MM.1S (cell line): ENCODE measurements around the gene NOP10.

Experiments
- DNase-seq: peaks from one replicate; pipeline ENCODE4 v3.0.0-alpha.2; 2015
- H2AFZ ChIP-seq: fragments of 300-600 bp; sonication (generic); 2 replicates; pipeline ENCODE4 v1.6.0; 2016; ENCODE audit warnings: antibody characterized with exemption, low read length
- H3F3A ChIP-seq: fragments of 300-600 bp; sonication (generic); 2 replicates; pipeline ENCODE4 v1.6.1; 2016; ENCODE audit warnings: mild to moderate bottlenecking, antibody characterized with exemption, low read length, moderate library complexity, mixed read lengths; ENCODE audit not compliant: insufficient read depth
- H3K27ac ChIP-seq: fragments of 300-600 bp; sonication (generic); 2 replicates; pipeline ENCODE4 v1.5.1; 2016; ENCODE audit warnings: mild to moderate bottlenecking, low read length
- H3K27me3 ChIP-seq: fragments of 300-600 bp; sonication (generic); replicated peaks from 2 replicates; pipeline ENCODE4 v1.6.0; 2016; ENCODE audit warnings: low read length; ENCODE audit not compliant: insufficient read depth
- H3K36me3 ChIP-seq: fragments of 300-600 bp; sonication (generic); replicated peaks from 2 replicates; pipeline ENCODE4 v1.6.1; 2016; ENCODE audit warnings: mild to moderate bottlenecking, low read length, mixed read lengths; ENCODE audit not compliant: insufficient read depth
- H3K4me1 ChIP-seq: fragments of 300-600 bp; sonication (generic); 2 replicates; pipeline ENCODE4 v1.6.1; 2016; ENCODE audit warnings: low read length, mixed read lengths
- H3K4me2 ChIP-seq: fragments of 300-600 bp; sonication (generic); 2 replicates; pipeline ENCODE4 v1.6.0; 2016; ENCODE audit warnings: low read depth, low read length
- H3K4me3 ChIP-seq: fragments of 300-600 bp; sonication (generic); 2 replicates; pipeline ENCODE4 v1.5.1; 2016; ENCODE audit warnings: low read length, mixed read lengths
- H3K79me2 ChIP-seq: fragments of 300-600 bp; sonication (generic); 2 replicates; pipeline ENCODE4 v1.6.1; 2016; ENCODE audit warnings: mixed run types, low read length, mixed read lengths
- H3K9ac ChIP-seq: fragments of 300-600 bp; sonication (generic); 2 replicates; pipeline ENCODE4 v1.6.1; 2016; ENCODE audit warnings: low read length, mixed read lengths
- H3K9me2 ChIP-seq: fragments of 300-600 bp; sonication (generic); replicated peaks from 2 replicates; pipeline ENCODE4 v1.6.1; 2016; ENCODE audit warnings: mild to moderate bottlenecking, low read length, mixed read lengths; ENCODE audit not compliant: insufficient read depth
- H3K9me3 ChIP-seq: fragments of 300-600 bp; sonication (generic); replicated peaks from 2 replicates; pipeline ENCODE4 v1.6.1; 2016; ENCODE audit warnings: mild to moderate bottlenecking, low read length, mixed read lengths; ENCODE audit not compliant: insufficient read depth
- H4K20me1 ChIP-seq: fragments of 300-600 bp; sonication (generic); 2 replicates; pipeline ENCODE4 v1.6.1; 2016; ENCODE audit warnings: mild to moderate bottlenecking, low read length, moderate library complexity, mixed read lengths; ENCODE audit not compliant: insufficient read depth
- CTCF ChIP-seq: fragments of 300-600 bp; sonication (generic); IDR thresholded peaks from 2 replicates; pipeline ENCODE4 v1.5.1; 2016; ENCODE audit warnings: antibody characterized with exemption, low read length, mixed read lengths
- EZH2 ChIP-seq: fragments of 300-600 bp; sonication (generic); optimal IDR thresholded peaks from 2 replicates; pipeline ENCODE3; 2017; ENCODE audit warnings: low read depth, mild to moderate bottlenecking, antibody characterized with exemption, low read length, mixed read lengths
- EZH2phosphoT487 ChIP-seq: fragments of 300-600 bp; sonication (generic); IDR thresholded peaks from 2 replicates; pipeline ENCODE4 v1.6.1; 2018; ENCODE audit warnings: antibody characterized with exemption, low read length

The NOP10 gene

GRCh38 chr15:34366271-34367065 lies 23.5 kb upstream of the NOP10 start:
- Histone ChIP-seq H3K79me2 (peaks cover 47% of the 10 kb centered on the region), H3K4me3 (peak overlapping the region; percentile 94), H3K9me2 (no peaks in the 10 kb centered on the region), H3K36me3 (no peaks in the 10 kb centered on the region), H3K9me3 (no peaks in the 10 kb centered on the region), H2AFZ (peak overlapping the region; percentile 78), H3K4me2 (peak overlapping the region; percentile 90), H3K4me1 (peaks cover 13% of the 10 kb centered on the region), H3K27me3 (no peaks in the 10 kb centered on the region), H4K20me1 (no peaks in the 10 kb centered on the region), H3K9ac (peak overlapping the region; percentile 78), H3K27ac (peak overlapping the region; percentile 81; the same call in 1 of the 2 replicates), H3F3A (peaks cover 36% of the 10 kb centered on the region)
- peak; percentile 63 for DNase-seq
- TF ChIP-seq CTCF (no peak), EZH2phosphoT487 (no peak), EZH2 (no peak)

- peak overlapping the region; percentile 81; the same call in 1 of the 2 replicates for H3K27ac ChIP-seq
- peak overlapping the region; percentile 78 for H3K9ac ChIP-seq
These were observed 22.9 kb upstream of the NOP10 start for GRCh38 chr15:34365836-34366235.

GRCh38 chr15:34365091-34365825 lies 22.3 kb upstream of the NOP10 start:
- H3K9ac ChIP-seq: peak overlapping the region; percentile 78

More at GRCh38 chr15:34365836-34366235, 22.9 kb upstream of the NOP10 start:
- Histone ChIP-seq H3K36me3 (no peaks in the 10 kb centered on the region), H3K9me2 (no peaks in the 10 kb centered on the region), H2AFZ (peak overlapping the region; percentile 26), H3K4me1 (peaks cover 13% of the 10 kb centered on the region), H3K27me3 (no peaks in the 10 kb centered on the region), H3K4me3 (peak overlapping the region; percentile 94), H3K9me3 (no peaks in the 10 kb centered on the region), H3K79me2 (peaks cover 47% of the 10 kb centered on the region), H3F3A (peaks cover 36% of the 10 kb centered on the region), H3K4me2 (peak overlapping the region; percentile 90), H4K20me1 (no peaks in the 10 kb centered on the region)
- DNase-seq: peak; percentile 66
- TF ChIP-seq EZH2 (no peak), CTCF (no peak), EZH2phosphoT487 (no peak)

More at GRCh38 chr15:34365091-34365825, 22.3 kb upstream of the NOP10 start:
- Histone ChIP-seq H3K36me3 (no peaks in the 10 kb centered on the region), H3K9me2 (no peaks in the 10 kb centered on the region), H3F3A (peaks cover 35% of the 10 kb centered on the region), H3K4me1 (peaks cover 13% of the 10 kb centered on the region), H3K4me2 (peak overlapping the region; percentile 90), H2AFZ (no peak overlapping the region), H3K79me2 (peaks cover 47% of the 10 kb centered on the region), H3K9me3 (no peaks in the 10 kb centered on the region), H3K27ac (peak overlapping the region; percentile 81; the same call in 1 of the 2 replicates), H4K20me1 (no peaks in the 10 kb centered on the region), H3K27me3 (no peaks in the 10 kb centered on the region), H3K4me3 (peak overlapping the region; percentile 94)
- no peak for DNase-seq
- TF ChIP-seq EZH2phosphoT487: no peak
- no peak for TF ChIP-seq EZH2
- no peak for TF ChIP-seq CTCF
